B cell (primary cell): ENCODE measurements around the gene TOM1L2.

Experiments
- EZH2 ChIP-seq: IDR thresholded peaks from 2 replicates; pipeline ENCODE4 v1.6.1; 2012; ENCODE audit warnings: borderline replicate concordance, low read depth, mild to moderate bottlenecking, moderate library complexity, low read length; ENCODE audit not compliant: insufficient read depth, poor library complexity, severe bottlenecking
- TF ChIP-seq, protein P1 (sequence below): fragments of 200-600 bp; IDR thresholded peaks from one replicate; pipeline ENCODE4 v1.8.0; 2022; ENCODE audit warnings: antibody characterized with exemption, mild to moderate bottlenecking

DNA sequence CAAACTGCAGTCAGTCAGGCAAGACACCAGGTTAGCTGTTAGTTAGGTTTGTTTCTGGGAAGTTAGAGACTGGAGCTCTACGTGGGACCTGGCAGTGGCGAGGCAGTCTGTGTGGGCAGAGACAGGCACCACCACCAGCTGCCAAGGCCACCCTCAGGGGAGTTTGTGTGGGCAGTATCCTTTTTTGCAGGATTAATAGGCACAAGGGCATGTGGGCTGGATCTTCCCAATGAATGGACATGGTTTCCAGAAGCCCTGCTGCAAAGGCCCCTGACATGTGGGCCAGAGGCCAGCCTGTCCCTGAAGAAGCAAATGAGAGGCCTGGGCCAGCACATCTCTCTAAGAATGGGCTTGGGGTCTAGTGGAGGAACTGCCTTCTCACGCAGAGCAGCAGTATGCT, 116.2 kb downstream of the TOM1L2 start:
- TF ChIP-seq, protein P1, sequence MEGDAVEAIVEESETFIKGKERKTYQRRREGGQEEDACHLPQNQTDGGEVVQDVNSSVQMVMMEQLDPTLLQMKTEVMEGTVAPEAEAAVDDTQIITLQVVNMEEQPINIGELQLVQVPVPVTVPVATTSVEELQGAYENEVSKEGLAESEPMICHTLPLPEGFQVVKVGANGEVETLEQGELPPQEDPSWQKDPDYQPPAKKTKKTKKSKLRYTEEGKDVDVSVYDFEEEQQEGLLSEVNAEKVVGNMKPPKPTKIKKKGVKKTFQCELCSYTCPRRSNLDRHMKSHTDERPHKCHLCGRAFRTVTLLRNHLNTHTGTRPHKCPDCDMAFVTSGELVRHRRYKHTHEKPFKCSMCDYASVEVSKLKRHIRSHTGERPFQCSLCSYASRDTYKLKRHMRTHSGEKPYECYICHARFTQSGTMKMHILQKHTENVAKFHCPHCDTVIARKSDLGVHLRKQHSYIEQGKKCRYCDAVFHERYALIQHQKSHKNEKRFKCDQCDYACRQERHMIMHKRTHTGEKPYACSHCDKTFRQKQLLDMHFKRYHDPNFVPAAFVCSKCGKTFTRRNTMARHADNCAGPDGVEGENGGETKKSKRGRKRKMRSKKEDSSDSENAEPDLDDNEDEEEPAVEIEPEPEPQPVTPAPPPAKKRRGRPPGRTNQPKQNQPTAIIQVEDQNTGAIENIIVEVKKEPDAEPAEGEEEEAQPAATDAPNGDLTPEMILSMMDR: no peak
- no peak for TF ChIP-seq EZH2
